Measurements from ENCODE around the gene CLHC1.
"Not testable (repeated sequence)": the region's sequence is repeated elsewhere in the genome, so short reads cannot be mapped to it uniquely, and the experiment has no call there.

- not testable (repeated sequence) for TF ChIP-seq CTCF (IDR thresholded peaks at IDR 0.05; ENCODE audit: low read length); EZH2phosphoT487 (IDR thresholded peaks at IDR 0.05; ENCODE audit: low read length); EZH2 (optimal IDR thresholded peaks at IDR 0.05; ENCODE audit: low read depth, low read length)
Observed at GRCh38 chr2:55259586-55259985, 27.5 kb upstream of the CLHC1 start.
